ENCODE data around the gene AHNAK.

AHNAK gene

GRCh38 chr11:62433141-62433903 lies 113.3 kb downstream of the AHNAK start:
- no peak for DNase-seq (ENCODE audit: low spot score)

- DNase-seq (ENCODE audit: low spot score): no peak
Measured at GRCh38 chr11:62432695-62433094, 113.9 kb downstream of the AHNAK start.

GRCh38 chr11:62431171-62431901 lies 115.3 kb downstream of the AHNAK start:
- DNase-seq (ENCODE audit: low spot score): no peak

- no peak for DNase-seq (ENCODE audit: low spot score)
Measured at GRCh38 chr11:62430425-62430824, 116.2 kb downstream of the AHNAK start.

GRCh38 chr11:62428871-62429560 lies 117.6 kb downstream of the AHNAK start:
- no peak for DNase-seq (ENCODE audit: low spot score)

- DNase-seq (ENCODE audit: low spot score): no peak
Measured at GRCh38 chr11:62427630-62428233, 118.9 kb downstream of the AHNAK start.

- DNase-seq (ENCODE audit: low spot score): no peak
Measured at GRCh38 chr11:62423012-62423411, 123.6 kb downstream of the AHNAK start.

- DNase-seq (ENCODE audit: low spot score): no peak
Measured at GRCh38 chr11:62421996-62422395, 124.6 kb downstream of the AHNAK start.

- DNase-seq (ENCODE audit: low spot score): no peak
Measured at GRCh38 chr11:62420882-62421281, 125.7 kb downstream of the AHNAK start.

- no peak for DNase-seq (ENCODE audit: low spot score)
Measured at GRCh38 chr11:62419943-62420342, 126.7 kb downstream of the AHNAK start.

GRCh38 chr11:62419314-62419929 lies 127.2 kb downstream of the AHNAK start:
- no peak for DNase-seq (ENCODE audit: low spot score)

GRCh38 chr11:62418733-62419132 lies 127.9 kb downstream of the AHNAK start, which contains the start of gene SCGB1A1:
SCGB1A1 (plus strand) TSS chr11:62419033; CDS start chr11:62419096, 63 bp downstream.
- DNase-seq (ENCODE audit: low spot score): no peak

GRCh38 chr11:62418136-62418535 lies 128.5 kb downstream of the AHNAK start:
- no peak for DNase-seq (ENCODE audit: low spot score)

GRCh38 chr11:62416596-62416995 lies 130.0 kb downstream of the AHNAK start:
- no peak for DNase-seq (ENCODE audit: low spot score)

- DNase-seq (ENCODE audit: low spot score): no peak
Measured at GRCh38 chr11:62413060-62413696, 133.4 kb downstream of the AHNAK start.

GRCh38 chr11:62411524-62411923 lies 135.1 kb downstream of the AHNAK start:
- no peak for DNase-seq (ENCODE audit: low spot score)

GRCh38 chr11:62410972-62411371 lies 135.6 kb downstream of the AHNAK start:
- no peak for DNase-seq (ENCODE audit: low spot score)

GRCh38 chr11:62409831-62410230 lies 136.8 kb downstream of the AHNAK start:
- DNase-seq (ENCODE audit: low spot score): no peak

GRCh38 chr11:62406034-62406433 lies 140.6 kb downstream of the AHNAK start:
- no peak for DNase-seq (ENCODE audit: low spot score)

GRCh38 chr11:62404901-62405300 lies 141.7 kb downstream of the AHNAK start:
- DNase-seq (ENCODE audit: low spot score): no peak

GRCh38 chr11:62404435-62404834 lies 142.2 kb downstream of the AHNAK start:
- no peak for DNase-seq (ENCODE audit: low spot score)
